OCI-LY7 (cell line): Measurements from ENCODE around the gene EIF4G1. TPM values are rescaled to one million over a fixed set of nuclear protein-coding genes. Genes with fewer than 3 reads are reported as not detected.

Experiments used
- BruUV-seq: library from RNA; stranded (reverse); fragments of 400-500 nt; replicated peaks from 2 replicates; lab custom pipeline; 2021; lab: Mats Ljungman, UMichigan
- CTCF ChIA-PET: fragments of 300-600 bp; sonication (Branson Sonifier 250); formaldehyde crosslinking; loops from one replicate; lab custom pipeline; 2022; ENCODE audit warnings: antibody characterized with exemption; ENCODE audit not compliant: unreplicated experiment; lab: Charles Lee
- POLR2A ChIA-PET: fragments of 300-600 bp; sonication (Branson Sonifier 250); formaldehyde crosslinking; loops from one replicate; lab custom pipeline; 2022; ENCODE audit warnings: antibody characterized with exemption; lab: Charles Lee
- DNase-seq: peaks from one replicate; pipeline ENCODE4 v3.0.0-alpha.2; 2015; ENCODE audit warnings: low spot score
- H2AFZ ChIP-seq: fragments of 200-600 bp; sonication (generic), shearing (Covaris generic); 2 replicates; pipeline ENCODE4 v1.6.1; 2014; ENCODE audit warnings: mild to moderate bottlenecking, antibody characterized with exemption, low read length, moderate library complexity
- H3K27ac ChIP-seq: fragments of 200-600 bp; sonication (generic); 2 replicates; pipeline ENCODE4 v1.5.1; 2014; ENCODE audit warnings: mixed run types, low read depth, mild to moderate bottlenecking, moderate library complexity, low read length, inconsistent platforms; ENCODE audit not compliant: poor library complexity, severe bottlenecking
- H3K36me3 ChIP-seq: fragments of 200-600 bp; sonication (generic); 2 replicates; pipeline ENCODE4 v1.6.1; 2014; ENCODE audit warnings: mild to moderate bottlenecking, antibody characterized with exemption, low read length, moderate library complexity, mixed read lengths; ENCODE audit not compliant: insufficient read depth
- H3K4me1 ChIP-seq: fragments of 200-600 bp; sonication (generic); 2 replicates; pipeline ENCODE4 v1.5.1; 2014; ENCODE audit warnings: mild to moderate bottlenecking, low read length; ENCODE audit not compliant: insufficient read depth, poor library complexity, severe bottlenecking
- H3K4me2 ChIP-seq: fragments of 200-600 bp; sonication (generic); 2 replicates; pipeline ENCODE4 v1.6.1; 2014; ENCODE audit warnings: mild to moderate bottlenecking, low read length
- H3K4me3 ChIP-seq: fragments of 200-600 bp; sonication (generic); 2 replicates; pipeline ENCODE4 v1.5.1; 2014; ENCODE audit warnings: mild to moderate bottlenecking, low read depth, low read length; ENCODE audit not compliant: poor library complexity, severe bottlenecking
- H3K79me2 ChIP-seq: fragments of 200-600 bp; sonication (generic); 2 replicates; pipeline ENCODE4 v1.6.1; 2016; ENCODE audit warnings: low read depth, mild to moderate bottlenecking, low read length, moderate library complexity, mixed read lengths; ENCODE audit not compliant: insufficient read depth
- H3K9me2 ChIP-seq: fragments of 200-600 bp; sonication (generic); 2 replicates; pipeline ENCODE4 v1.6.1; 2016; ENCODE audit warnings: mild to moderate bottlenecking, low read length, mixed read lengths; ENCODE audit not compliant: insufficient read depth
- H3K9me3 ChIP-seq: fragments of 200-600 bp; sonication (generic); 2 replicates; pipeline ENCODE4 v1.6.1; 2014; ENCODE audit warnings: mild to moderate bottlenecking, mixed run types, low read length, mixed read lengths
- H4K20me1 ChIP-seq: fragments of 200-600 bp; sonication (generic); 2 replicates; pipeline ENCODE4 v1.6.1; 2014; ENCODE audit warnings: mild to moderate bottlenecking, antibody characterized with exemption, low read length, moderate library complexity, mixed read lengths; ENCODE audit not compliant: insufficient read depth
- EZH2phosphoT487 ChIP-seq: fragments of 200-600 bp; sonication (generic); IDR thresholded peaks from 2 replicates; pipeline ENCODE4 v1.6.1; 2018; ENCODE audit warnings: low read depth, borderline replicate concordance, mild to moderate bottlenecking, mixed run types, antibody characterized with exemption, low read length, moderate library complexity, mixed read lengths
- intact Hi-C: fragments of 100-400 bp; cut with micrococcal nuclease; formaldehyde crosslinking; loops from one replicate; pipeline ENCODE4 v1.10.0; 2022; ENCODE audit not compliant: unreplicated experiment
- total RNA-seq, 2 experiments: library from RNA; depleted of rRNA in 1 of 2; stranded (reverse); fragments of >200 nt in 1 of 2; shearing (Covaris generic) in 1 of 2; gene quantifications; 2 replicates each; pipeline ENCODE4 v1.2.3, GENCODE V29; 2014 to 2022
- TF ChIP-seq, protein P1 (sequence below): fragments of 200-600 bp; sonication (generic); conservative IDR thresholded peaks from 2 replicates; pipeline ENCODE4 v1.5.1; 2014; ENCODE audit warnings: mild to moderate bottlenecking, antibody characterized with exemption, low read length, moderate library complexity, mixed read lengths

The EIF4G1 gene
- total RNA-seq, 2 experiments from 2014 or later = 245 to 412 TPM

DNA sequence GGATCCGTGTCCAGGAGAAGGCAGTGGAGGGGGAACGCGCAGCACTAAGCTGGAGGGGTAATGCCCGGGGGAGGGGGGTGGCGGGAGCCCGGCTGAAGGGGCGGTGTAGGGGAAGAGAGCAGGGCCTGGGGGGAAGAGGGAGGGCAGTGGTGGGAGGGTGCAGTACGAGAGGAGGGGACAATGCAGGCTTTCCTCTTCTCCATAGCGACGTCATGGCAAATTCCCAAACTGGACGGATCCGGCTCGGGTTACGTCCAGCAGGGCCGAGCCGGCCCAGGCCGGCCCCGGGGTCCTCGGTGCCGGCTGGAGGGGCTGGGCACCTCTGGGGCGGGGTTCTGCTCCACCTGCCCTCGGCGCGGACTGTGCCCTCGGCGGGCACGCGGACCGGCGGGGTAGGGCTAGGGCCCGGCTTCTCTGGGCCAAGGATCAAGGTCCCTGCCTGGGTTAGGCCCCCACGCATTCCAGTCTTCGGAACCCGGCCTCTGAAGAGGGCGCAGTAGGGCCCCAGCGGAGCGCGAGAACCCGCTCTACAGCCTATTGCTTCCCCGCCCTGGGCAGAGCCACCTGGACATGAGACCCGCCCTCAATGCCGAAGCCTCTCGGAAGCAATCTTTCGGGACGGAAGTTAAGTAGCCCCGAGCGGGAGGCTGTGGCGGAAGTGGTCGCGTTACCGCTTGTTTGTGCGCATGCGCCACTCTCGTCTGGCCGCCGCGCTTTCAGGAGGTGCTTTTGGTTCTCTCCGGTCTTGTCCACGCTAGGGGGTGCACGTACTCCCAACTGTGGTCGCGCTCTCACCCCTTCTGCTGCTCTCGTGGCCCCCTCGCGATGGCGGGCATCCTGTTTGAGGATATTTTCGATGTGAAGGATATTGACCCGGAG lies 48.5 kb downstream of the EIF4G1 start:
- H3K9me3 ChIP-seq = no peaks in the 10 kb centered on the region
- peaks cover 23% of the 10 kb centered on the region for H3K4me1 ChIP-seq
- H3K79me2 ChIP-seq = peaks cover 19% of the 10 kb centered on the region; the same call in 1 of the 2 replicates
- intact Hi-C loops = loop anchor here (1.0 to 5.0 kb wide), 5 partner anchors 49 to 936 kb away; partner anchors contain the start of genes ALG3, EEF1AKMT4, EIF2B5 and EIF4G1
- no TSS peak for BruUV-seq
- H4K20me1 ChIP-seq = no peaks in the 10 kb centered on the region; the same call in 1 of the 2 replicates
- peaks cover 29% of the 10 kb centered on the region for H3K36me3 ChIP-seq
- ChIA-PET CTCF (interaction anchor here (0.5 to 0.6 kb wide), 2 partner anchors 9 to 446 kb away, joined by 3 read pairs; no protein-coding TSS in a partner anchor), POLR2A (interaction anchor here (0.6 kb wide), 3 partner anchors 47 to 1960 kb away, joined by 3 to 5 read pairs (median 4); no protein-coding TSS in a partner anchor)
- H2AFZ ChIP-seq = peak overlapping the region; percentile 94
- peak overlapping the region; percentile 55 for H3K27ac ChIP-seq
- DNase-seq = peak; percentile 99
- TF ChIP-seq, protein P1, sequence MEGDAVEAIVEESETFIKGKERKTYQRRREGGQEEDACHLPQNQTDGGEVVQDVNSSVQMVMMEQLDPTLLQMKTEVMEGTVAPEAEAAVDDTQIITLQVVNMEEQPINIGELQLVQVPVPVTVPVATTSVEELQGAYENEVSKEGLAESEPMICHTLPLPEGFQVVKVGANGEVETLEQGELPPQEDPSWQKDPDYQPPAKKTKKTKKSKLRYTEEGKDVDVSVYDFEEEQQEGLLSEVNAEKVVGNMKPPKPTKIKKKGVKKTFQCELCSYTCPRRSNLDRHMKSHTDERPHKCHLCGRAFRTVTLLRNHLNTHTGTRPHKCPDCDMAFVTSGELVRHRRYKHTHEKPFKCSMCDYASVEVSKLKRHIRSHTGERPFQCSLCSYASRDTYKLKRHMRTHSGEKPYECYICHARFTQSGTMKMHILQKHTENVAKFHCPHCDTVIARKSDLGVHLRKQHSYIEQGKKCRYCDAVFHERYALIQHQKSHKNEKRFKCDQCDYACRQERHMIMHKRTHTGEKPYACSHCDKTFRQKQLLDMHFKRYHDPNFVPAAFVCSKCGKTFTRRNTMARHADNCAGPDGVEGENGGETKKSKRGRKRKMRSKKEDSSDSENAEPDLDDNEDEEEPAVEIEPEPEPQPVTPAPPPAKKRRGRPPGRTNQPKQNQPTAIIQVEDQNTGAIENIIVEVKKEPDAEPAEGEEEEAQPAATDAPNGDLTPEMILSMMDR = peak; percentile 76
- no peak for TF ChIP-seq EZH2phosphoT487
- H3K4me2 ChIP-seq = peak overlapping the region; percentile 84
- H3K4me3 ChIP-seq = peak overlapping the region; percentile 97
- no peaks in the 10 kb centered on the region for H3K9me2 ChIP-seq

DNA sequence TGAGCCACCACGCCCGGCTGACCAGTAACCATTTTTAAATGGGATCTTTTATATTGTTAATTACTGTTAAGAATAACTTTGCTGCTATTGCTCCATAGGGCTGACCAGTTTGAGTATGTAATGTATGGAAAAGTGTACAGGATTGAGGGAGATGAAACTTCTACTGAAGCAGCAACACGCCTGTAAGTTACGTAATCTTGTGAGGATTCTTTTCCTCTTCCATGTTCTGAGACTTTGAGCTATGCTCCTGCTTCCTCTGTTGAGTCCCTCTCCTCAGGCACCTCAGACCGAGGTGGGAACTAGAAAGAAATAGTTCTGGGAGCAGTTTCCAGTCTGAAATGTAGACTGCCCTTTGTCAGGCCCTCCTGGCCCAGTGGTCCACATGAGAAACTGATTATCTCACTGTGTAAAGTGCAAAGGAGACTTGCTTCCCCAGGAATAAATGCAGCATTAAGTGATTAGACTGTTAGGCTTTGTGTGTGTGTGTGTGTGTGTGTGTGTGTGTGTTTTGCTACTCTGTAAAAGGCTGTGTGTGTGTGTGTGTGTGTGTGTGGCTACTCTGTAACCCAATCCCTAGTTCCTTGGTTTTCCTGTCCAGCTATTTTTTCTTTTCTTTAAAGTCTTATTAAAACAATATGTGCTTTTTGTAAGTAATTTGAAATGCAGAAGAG lies 52.3 kb downstream of the EIF4G1 start:
- Histone ChIP-seq H3K27ac (no peak overlapping the region), H3K4me3 (no peak overlapping the region), H3K36me3 (peaks cover 52% of the 10 kb centered on the region), H4K20me1 (no peaks in the 10 kb centered on the region; the same call in 1 of the 2 replicates), H3K9me3 (no peaks in the 10 kb centered on the region), H3K4me1 (peaks cover 19% of the 10 kb centered on the region), H2AFZ (no peak overlapping the region), H3K4me2 (no peak overlapping the region), H3K79me2 (peaks cover 19% of the 10 kb centered on the region; the same call in 1 of the 2 replicates), H3K9me2 (no peaks in the 10 kb centered on the region)
- ChIA-PET POLR2A (no interaction called here), CTCF (no interaction called here)
- TF ChIP-seq EZH2phosphoT487 = no peak
- TF ChIP-seq, protein P1 = no peak
- no peak for DNase-seq
- BruUV-seq = no TSS peak
- intact Hi-C loops = no loop called here
